Frontal cortex (tissue), 4 donors: ENCODE data around the gene FNBP1. TPM values are rescaled to one million over a fixed set of nuclear protein-coding genes. Genes with fewer than 3 reads are reported as not detected.
"Not testable (repeated sequence)": the region's sequence is repeated elsewhere in the genome, so short reads cannot be mapped to it uniquely, and the experiment has no call there.

Source experiments
- DNase-seq, 2 donors: peaks; one replicate each; pipeline ENCODE4 v3.0.0; 2012; ENCODE audit warnings: low spot score in 2 of 2
- FAIRE-seq: peaks from 2 replicates; lab custom pipeline; 2012; peaks lifted over from hg19 to GRCh38; lab: Jason Lieb, UNC
- total RNA-seq: library from RNA; depleted of rRNA; stranded (reverse); fragments of >200 nt; gene quantifications from one replicate; pipeline ENCODE4 v1.2.3, GENCODE V29; 2014
- donor health status: control.
- donor health status: control.
- donor health status: control.

The FNBP1 gene
- total RNA-seq, 1 donor from 2014 or later = 49.7 TPM

- FAIRE-seq = no peak
- DNase-seq = no peak
Observed at GRCh38 chr9:130023994-130024596, 18.9 kb downstream of the FNBP1 start.

DNA sequence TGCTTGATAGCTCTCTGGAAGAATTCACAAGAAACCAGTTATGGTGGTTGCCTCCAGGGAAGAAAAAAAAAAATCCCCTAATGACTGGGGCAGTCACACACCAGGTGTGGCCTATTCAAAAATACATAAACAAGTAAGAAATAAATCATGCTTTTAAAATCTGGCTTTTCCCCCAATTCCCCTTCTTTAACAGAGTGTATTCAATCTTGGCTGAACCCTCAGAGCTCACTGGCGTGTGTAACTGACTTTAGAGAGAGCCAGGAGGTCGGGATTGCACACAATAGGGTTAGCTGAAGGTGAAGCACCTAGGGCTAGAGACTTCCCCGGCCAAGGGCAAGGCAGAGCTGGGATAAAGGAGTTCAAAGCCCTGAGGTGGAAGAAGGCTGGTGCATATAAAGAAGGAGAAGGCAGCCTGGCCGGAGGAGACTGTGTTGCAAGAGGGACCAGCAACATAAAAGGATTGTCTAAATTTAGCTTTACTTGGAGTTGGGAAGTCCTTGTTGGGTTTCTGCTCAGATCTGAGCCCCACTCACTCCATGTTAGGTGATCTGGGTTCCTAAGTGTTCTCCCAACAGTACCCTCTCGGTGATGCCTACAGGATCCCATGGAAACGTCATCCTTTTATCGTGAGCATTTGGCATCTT lies 19.7 kb downstream of the FNBP1 start:
- no peak for DNase-seq
- FAIRE-seq = no peak

DNA sequence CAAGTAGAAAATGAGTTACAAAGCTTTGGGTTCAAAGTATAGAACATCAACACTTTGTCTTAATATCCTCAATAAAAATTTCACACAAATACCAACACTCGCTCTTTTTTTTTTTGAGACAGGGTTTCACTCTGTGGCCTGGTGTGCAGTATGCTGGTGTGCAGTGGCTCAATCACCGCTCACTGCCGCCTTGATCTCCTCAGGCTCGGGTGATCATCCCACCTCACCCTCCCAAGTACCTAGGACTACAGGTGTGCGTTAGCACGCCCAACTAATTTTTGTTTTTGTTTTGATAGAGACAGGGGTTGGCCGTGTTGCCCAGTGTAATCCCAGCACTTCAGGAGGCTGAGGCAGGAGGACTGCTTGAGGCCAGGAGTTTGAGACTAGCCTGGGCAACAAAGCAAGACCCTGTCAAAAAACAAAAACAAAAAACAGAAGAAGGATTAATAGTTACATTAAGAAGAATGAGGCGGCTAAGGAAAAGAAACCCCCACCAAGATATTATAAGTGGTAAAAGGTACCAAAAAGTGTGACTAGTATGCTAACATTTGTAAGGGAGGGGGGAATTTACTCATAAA lies 20.3 kb downstream of the FNBP1 start:
- FAIRE-seq (no peak), DNase-seq (no peak)

DNA sequence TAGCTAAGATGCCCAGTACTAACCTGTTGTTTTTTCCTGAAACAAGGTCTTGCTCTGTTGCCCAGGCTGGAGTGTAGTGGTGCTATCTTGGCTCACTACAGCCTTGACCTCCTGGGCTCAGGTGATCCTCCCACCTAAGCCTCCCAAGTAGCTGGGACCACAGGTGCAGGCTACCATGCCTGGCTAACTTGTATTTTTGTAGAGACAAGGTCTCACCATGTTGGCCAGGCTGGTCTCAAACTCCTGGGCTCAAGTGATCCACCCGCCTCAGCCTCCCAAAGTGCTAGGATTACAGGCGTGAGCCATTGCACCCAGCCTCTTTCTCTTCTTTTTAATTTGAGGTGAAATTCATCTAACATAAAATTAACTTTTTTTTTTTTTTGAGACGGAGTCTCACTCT lies 21.1 kb downstream of the FNBP1 start:
- DNase-seq, FAIRE-seq: not testable (repeated sequence)

DNA sequence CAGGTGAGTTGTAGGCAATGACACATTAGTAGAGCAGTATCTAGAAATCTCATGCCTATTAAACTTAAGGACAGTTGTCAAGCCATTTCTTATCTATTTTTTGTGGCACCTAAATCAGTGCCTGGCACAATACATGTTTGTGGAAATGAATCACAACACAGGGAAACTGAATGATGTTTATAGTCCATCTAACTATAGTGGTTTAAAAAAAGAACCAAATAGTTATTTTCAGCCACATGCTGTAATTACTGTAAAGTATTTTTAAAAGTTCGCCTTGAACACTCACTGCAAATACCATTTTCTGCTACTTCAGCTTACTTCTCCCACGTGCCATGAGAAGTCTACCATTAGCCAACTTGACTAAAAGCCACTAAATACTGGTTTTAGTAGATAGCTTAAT lies 21.9 kb downstream of the FNBP1 start:
- no peak for FAIRE-seq
- no peak for DNase-seq

- DNase-seq (no peak), FAIRE-seq (no peak)
Observed at GRCh38 chr9:130020618-130021017, 22.4 kb downstream of the FNBP1 start.

- DNase-seq = no peak
Observed at GRCh38 chr9:130018265-130018664, 24.7 kb downstream of the FNBP1 start.

DNA sequence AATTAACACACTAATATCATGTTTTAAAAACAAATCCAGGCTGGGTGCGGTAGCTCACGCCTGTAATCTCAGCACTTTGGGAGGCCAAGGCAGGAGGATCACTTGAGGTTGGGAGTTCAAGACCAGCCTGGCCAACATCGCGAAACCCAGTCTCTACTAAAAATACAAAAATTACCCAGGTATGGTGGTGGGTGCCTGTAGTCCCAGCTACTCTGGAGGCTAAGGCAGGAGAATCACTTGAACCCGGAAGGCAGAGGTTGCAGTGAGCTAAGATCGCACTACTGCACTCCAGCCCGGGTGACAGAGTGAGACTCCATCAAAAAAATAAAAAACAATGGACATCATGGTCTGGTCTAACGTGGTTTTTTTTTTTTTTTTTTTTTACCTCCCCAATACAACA lies 25.5 kb downstream of the FNBP1 start:
- not testable (repeated sequence) for FAIRE-seq, DNase-seq

More at GRCh38 chr9:130018265-130018664, 24.7 kb downstream of the FNBP1 start:
- no peak for FAIRE-seq

DNA sequence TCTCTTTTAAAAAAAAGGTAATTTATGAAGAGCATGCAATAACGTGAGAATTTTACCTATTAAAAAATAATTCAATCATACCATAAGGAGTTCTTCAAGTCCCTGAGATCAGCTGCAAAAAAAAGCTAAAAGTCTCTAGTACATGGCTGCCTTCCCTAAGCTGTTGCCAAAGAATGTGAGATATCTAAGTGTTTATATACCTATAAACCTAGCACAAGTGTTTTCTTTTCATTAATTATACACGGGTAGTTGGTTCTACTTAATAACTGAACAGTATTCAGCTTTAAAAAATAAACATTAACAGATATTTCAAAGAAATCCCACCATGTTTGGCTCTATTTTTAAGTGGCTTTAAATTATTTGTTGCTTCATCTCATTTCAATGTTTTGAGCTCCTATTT lies 25.9 kb downstream of the FNBP1 start:
- FAIRE-seq (no peak), DNase-seq (no peak)

DNA sequence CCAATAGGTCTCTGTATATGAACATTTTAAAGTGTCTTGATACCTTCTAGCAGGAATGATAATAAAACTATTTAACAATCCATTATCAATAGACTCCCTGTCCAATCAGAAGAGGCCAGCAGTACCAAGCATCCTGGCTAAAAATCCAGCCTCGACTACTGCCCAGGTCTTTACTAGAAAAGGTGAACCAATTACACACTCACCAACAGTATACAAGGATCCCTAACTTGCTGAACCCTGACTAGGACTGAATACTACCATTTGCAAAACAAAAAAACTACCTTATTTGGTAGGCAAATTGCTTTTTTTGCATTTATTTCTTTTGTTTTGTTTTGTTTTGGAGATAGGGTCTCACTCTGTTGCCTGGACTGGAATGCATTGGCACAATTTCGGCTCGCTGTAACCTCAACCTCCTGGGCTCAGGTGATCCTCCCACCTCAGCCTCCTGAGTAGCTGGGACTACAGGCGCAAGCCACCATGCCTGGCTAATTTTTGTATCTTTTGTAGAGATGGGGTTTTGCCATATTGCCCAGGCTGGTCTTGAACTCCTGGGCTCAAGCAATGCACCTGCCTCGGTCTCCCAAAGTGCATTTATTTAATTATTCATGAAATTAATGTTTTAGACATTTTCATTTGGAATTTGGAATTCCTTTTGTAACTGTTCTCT lies 27.5 kb downstream of the FNBP1 start:
- FAIRE-seq (no peak), DNase-seq (no peak)

- DNase-seq (no peak), FAIRE-seq (no peak)
Observed at GRCh38 chr9:130013326-130013725, 29.7 kb downstream of the FNBP1 start.

- FAIRE-seq = no peak
- no peak for DNase-seq
Observed at GRCh38 chr9:130010151-130010988, 32.6 kb downstream of the FNBP1 start.

DNA sequence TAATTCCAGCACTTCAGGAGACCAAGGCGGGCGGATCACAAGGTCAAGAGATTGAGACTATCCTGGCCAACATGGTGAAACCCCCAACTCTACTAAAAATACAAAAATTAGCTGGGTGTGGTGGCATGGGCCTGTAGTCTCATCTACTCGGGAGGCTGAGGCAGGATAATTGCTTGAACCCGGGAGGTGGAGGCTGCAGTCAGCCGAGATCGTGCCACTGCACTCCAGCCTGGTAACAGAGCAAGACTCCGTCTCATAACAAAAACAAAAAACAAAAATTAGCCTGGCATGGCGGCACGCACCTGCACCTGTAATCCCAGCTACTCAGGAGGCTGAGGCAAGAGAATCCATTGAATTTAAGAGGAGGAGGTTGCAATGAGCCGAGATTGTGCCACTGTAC lies 33.4 kb downstream of the FNBP1 start:
- not testable (repeated sequence) for DNase-seq, FAIRE-seq

GRCh38 chr9:130008538-130008937 lies 34.5 kb downstream of the FNBP1 start:
- DNase-seq (no peak), FAIRE-seq (no peak)

- FAIRE-seq, DNase-seq: not testable (repeated sequence)
Observed at GRCh38 chr9:130006952-130007351, 36.0 kb downstream of the FNBP1 start.

DNA sequence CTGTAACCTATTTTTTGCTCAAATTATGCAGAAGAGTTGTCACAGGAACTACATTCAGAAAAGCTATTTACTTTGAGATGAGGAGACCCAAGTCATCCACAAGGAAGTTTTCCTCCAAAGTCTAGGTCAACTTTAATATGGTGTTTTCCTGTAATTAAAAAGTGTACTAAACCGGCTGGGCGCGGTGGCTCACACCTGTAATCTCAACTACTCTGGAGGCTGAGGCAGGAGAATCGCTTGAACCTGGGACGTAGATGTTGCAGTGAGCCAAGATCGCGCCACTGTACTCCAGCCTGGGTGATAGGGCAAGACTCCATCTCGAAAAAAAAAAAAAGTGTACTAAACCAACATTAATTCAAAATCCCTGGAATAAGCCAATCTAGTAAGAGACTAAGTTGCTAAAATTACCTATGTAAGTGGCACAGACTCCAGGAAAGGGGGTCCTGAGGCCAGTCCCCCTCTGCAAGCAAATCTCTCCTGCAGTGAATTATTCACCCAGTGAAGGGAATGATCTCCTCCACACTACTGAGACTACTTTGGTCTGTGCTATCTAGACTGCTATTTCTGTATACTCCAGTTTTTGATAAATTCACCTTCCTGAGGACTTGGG lies 38.9 kb downstream of the FNBP1 start:
- no peak for FAIRE-seq

DNA sequence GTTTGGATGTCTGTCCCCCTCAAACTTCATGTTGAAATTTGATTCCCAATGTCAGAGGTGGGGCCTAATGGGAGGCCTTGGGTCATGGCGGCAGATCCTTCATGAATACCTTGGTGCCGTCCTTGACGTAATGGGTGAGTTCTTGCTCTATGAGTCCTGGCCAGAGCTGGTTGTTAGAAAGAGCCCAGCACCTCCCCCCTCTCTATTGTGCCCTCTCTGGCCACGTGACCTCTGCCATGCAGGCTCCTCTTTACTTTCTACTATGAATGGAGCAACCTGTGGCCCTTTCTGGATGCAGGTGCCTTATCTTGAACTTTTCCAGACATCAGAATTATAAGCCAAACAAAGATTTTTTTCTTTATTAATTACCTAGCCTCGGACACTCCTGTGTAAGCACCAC lies 40.7 kb downstream of the FNBP1 start:
- DNase-seq = no peak
- no peak for FAIRE-seq

More for the DNA sequence above, 38.9 kb downstream of the FNBP1 start:
- DNase-seq = no peak

- DNase-seq (no peak), FAIRE-seq (no peak)
Observed at GRCh38 chr9:130001190-130001589, 41.8 kb downstream of the FNBP1 start.

- FAIRE-seq (no peak), DNase-seq (no peak)
Observed at GRCh38 chr9:129999141-129999510, 43.9 kb downstream of the FNBP1 start.
